ENCODE data around the gene HOMER1.
"Not testable (repeated sequence)": the region's sequence is repeated elsewhere in the genome, so short reads cannot be mapped to it uniquely, and the experiment has no call there.

The HOMER1 gene

DNA sequence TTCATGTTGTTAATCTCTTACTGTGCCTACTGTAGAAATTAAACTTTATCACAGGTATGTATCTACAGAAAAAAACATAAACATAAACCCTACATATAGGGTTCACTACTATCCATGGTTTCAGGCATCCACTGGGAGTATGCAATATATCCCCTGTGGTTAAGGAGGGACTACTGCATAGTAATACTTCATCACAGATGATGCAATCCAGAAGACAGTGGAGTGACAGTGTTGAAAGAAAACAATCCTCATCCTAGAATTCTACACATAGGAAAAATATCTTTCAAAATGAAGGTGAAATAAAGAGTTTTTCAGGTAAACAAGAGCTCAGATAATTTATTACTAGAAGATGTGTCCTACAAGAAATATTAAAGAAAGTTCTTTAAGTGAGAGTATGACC is 105.9 kb downstream of the HOMER1 start:
- no peak for DNase-seq

DNA sequence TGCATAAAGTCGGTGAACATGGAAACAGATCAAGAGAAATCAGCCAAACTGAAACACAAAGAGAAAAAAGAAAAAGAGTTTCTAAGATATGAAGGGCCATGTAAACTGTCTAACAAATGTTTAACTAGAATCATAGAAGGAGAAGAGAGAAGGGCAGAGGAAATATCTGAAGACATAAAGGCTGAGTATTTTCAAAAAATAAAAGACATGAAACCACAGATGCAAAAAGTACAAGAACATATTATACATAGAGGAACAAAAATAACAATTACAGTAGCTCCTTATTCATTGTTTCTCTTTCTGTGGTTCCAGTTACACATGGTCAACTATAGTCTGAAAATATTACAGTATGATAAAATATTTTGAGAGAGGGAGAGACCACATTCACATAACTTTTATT is 106.3 kb downstream of the HOMER1 start:
- no peak for DNase-seq

DNA sequence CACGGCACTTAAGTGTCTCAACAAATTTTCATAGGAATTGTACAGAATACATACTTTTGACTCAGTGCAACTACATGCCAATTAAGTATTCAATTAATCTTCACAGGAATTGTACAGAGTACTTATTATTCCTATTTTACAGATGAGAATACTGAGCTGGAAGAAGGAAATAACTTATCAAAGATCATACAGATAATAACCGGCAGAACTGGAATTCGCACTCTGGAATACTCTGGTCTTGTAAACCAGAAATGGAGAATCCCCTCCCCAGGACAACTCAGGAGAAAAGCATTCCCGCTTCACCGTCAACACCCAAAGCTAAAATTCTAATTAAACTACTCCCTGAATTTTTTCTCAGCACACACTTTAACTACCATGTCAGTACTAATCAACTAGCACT is 112.7 kb downstream of the HOMER1 start:
- DNase-seq = no peak

DNA sequence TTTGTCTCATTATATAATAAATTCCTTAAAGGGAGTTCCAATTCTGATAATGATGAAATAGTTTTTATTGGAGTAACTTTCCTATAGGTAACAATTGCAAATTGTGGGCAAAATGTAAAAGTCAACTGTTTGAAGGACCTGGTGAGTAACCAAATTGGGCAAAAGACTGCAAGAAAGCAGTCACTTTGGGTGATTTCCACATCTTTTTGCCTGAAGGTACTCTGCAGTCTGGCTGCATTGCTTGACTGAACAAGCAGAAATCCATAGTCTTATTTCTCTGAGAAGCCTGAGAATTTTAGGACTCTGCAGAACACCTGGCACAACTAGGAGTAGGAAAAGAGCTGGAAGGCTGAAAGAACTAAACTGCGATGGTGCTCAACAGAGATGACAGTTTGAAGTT is 114.9 kb downstream of the HOMER1 start:
- DNase-seq = no peak

GRCh38 chr5:79397080-79397479 is 116.9 kb downstream of the HOMER1 start:
- DNase-seq = no peak

DNA sequence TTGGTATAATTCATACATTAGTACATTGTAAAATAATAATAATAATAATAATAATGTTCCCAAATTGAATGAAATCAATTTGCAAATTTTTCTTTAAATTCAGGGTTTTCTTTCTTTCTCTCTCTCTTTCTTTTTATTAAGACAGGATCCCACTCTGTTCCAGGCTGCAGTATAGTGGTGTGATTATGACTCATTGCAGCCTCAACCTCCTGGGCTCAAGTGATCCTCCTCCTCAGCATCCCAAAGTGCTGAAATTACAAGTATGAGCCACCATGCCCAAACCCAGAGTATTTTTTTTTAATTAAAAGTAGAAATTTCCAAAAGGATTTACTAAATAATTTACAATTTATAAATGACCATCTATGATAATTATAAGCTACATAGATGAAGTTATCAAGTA is 117.7 kb downstream of the HOMER1 start:
- no peak for DNase-seq

- DNase-seq = no peak
Measured at GRCh38 chr5:79395296-79395695, 118.6 kb downstream of the HOMER1 start.

DNA sequence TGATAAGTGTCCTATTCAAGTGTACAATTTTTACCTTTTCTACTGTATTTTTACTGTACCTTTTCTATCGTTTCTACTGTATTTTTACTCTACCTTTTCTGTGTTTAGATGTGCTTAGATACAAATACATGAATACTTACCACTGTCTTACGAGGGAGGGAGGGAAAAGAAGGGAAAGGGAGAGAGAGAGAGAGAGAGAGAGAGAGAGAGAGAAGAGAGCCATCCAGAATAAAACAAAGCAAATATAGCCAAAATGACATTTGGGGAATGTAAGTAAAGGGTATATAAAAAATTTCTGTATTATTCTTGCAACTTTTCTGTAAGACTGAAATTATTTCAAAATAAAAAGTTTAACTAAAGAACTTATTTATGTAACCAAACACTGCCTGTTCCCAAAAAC is 121.2 kb downstream of the HOMER1 start:
- DNase-seq = no peak

DNA sequence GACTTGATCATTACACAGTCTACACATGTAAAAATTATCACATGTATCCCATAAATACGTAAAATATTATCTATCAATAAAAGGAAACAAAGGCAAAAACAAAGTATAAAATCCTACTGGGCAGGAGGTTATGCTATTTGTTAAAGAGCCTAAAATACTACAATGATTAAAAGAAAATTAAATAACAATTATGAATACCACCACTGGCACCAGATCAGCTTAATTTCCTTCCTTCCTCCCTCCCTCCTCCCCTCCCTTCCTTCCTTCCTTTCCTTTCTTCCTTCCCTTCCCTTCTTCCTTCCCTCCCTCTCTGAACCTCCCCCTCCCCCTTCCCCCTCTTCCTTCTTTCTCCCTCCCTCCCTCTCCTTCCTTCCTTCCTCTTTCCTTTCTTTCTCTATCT is 127.3 kb downstream of the HOMER1 start:
- no peak for DNase-seq

- DNase-seq = not testable (repeated sequence)
Measured at GRCh38 chr5:79385126-79385525, 128.8 kb downstream of the HOMER1 start.

DNA sequence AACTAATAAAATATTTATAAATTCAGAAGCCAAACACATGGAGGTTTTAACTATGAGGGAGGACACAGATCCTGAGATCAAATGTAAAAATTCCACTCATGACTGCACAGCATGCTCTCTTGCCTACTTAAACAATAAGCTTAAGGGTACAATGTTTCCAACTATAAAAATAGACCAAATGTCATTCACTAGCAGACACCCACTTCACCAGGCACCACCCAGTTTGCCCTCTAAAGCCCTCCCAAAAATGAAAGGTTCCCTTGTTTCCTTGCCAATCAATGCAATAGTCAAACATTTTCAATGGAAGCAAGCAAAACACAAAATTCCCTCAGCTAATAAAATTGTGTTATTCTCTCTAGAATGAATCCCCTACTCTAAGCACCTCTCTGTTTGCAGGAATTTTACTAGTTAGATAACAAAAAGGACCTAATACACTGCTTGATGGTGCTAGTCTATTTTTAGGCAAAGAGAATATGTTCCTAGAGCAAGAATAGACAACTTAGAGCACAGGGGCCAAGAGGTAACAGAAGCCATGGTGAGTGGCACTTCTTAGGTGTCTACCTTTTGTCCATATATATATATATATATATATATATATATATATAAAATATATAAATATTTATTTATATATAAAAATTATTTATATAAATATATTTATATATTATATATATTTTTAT is 135.3 kb downstream of the HOMER1 start:
- no peak for DNase-seq

DNA sequence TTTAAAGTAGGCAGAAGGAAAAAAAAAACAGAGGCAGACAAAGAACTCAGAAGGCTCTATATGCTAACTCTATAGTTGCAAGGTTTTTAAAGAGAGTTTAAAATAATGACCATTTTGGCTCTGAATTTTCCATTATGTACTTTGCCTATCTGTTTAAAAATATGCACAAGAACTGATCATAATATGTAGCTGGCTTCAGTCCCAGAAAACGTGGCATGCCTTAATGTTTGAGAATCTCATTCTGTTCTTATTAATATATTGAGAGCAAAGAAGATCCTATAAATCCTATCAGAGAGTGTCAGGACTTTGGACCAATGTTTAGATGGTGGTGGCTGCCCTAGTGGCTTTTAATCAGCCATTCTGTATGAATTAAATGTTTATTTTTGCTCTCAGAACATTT is 156.5 kb downstream of the HOMER1 start:
- DNase-seq = no peak

GRCh38 chr5:79349881-79350280 is 164.1 kb downstream of the HOMER1 start:
- DNase-seq = no peak

GRCh38 chr5:79349047-79349446 is 164.9 kb downstream of the HOMER1 start:
- no peak for DNase-seq

DNA sequence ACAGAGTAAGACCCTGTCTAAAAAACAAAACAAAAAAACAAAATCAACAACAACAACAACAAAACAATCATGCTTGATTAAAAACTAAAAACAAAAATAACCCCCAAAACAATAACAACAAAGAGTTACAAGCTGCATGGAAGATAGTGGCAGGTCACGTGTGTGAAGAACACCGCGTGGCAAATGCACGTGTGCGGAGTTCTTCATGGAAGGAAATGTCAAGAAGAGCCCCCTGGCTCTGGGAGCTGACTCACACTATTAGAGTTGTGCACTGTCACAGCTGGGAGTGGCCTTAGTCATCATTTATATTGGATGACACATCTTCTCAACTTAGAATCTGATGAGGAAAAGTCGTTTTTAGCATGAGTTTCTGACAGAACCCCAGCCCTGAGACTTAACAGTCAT is 167.5 kb downstream of the HOMER1 start:
- no peak for DNase-seq

DNA sequence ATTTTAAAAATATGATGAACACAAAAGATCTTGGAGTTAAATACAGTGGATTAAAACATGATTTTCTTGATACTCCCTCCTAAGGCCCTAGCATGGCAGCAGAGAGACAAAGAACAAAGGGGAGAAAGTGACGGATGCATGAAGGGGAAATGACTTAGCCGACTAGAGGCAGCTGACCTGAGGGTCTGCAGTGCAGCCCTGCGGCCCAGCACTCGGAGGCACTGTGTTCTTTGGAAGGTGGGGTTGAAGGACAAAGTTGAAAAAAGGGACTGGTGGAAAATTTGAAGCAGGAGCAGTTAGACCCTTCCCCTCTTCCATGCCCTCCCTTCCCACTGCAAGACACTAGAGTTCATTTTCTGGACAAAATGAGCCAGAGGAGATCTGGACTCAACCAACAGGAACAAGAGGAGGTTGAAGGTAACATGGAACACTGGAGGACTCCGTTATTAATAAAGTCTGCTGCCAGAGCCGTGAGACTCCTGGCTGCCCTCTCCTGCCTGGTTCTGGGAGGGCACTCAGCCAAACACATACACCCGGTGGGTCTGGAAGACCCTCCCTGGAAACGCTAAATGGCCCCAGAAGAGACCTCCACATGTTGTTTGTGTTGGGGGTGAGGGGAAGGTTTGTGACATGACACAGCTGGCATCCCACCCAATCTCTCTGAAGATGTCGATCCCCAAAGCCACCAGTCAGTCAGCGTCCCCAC is 179.9 kb downstream of the HOMER1 start:
- no peak for DNase-seq

DNA sequence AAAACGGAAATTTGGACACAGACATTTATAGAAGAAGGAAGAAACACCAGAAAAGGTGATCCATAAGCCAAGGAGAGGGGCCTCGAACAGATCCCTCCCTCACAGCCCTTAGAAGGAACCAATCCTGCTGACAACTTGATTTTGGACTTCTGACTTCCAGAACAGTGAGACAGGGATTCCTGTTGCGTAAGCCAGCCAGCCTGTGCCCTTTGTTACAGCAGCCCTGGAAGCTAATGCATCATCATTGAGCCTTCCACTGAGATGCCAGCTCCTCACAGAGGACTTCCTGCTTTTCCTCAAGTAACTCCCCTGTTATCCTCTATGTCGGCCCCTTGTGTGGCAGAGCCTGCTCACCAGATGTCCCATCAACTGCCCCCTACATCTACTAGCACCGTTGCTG is 183.9 kb downstream of the HOMER1 start:
- no peak for DNase-seq

DNA sequence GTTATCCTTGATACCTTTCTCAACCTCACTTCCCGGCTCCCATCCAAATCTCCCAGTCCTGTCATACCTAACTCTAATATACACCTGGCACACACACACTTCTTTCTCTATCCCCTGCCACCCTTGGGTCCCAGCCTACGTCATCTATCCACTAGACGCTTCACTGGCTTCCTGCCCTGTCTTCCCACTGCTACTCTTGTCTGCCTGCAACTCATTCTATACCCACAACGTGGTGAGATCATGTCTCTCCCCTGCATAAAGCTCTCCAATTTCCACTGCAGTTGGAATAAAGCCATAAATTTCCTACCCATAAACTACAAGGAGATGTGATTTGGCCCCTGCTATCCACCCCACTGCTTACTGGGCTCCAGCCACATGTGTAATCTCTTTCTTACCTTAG is 184.5 kb downstream of the HOMER1 start:
- no peak for DNase-seq
